GM12875 (cell line): Measurements from ENCODE around the gene TOR1A.

Source experiments
- H3K4me3 ChIP-seq: one replicate; pipeline ENCODE4 v1.5.1; 2011; ENCODE audit warnings: low read depth, low read length, control low read depth
- CTCF ChIP-seq: IDR thresholded peaks from 2 replicates; pipeline ENCODE4 v1.5.1; 2011; ENCODE audit warnings: low read depth, mild to moderate bottlenecking, control low read depth, inconsistent platforms, low read length, moderate library complexity, borderline replicate concordance; ENCODE audit not compliant: insufficient read depth

The TOR1A gene, protein sequence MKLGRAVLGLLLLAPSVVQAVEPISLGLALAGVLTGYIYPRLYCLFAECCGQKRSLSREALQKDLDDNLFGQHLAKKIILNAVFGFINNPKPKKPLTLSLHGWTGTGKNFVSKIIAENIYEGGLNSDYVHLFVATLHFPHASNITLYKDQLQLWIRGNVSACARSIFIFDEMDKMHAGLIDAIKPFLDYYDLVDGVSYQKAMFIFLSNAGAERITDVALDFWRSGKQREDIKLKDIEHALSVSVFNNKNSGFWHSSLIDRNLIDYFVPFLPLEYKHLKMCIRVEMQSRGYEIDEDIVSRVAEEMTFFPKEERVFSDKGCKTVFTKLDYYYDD

GRCh38 chr9:129823935-129824601 is at the start of gene TOR1A:
Gene TOR1A (minus strand): TSS chr9:129824136. CDS start chr9:129824085, 51 bp downstream.
- no peak for TF ChIP-seq CTCF
- H3K4me3 ChIP-seq, result peak within 1 kb of the TSS; percentile 91

DNA sequence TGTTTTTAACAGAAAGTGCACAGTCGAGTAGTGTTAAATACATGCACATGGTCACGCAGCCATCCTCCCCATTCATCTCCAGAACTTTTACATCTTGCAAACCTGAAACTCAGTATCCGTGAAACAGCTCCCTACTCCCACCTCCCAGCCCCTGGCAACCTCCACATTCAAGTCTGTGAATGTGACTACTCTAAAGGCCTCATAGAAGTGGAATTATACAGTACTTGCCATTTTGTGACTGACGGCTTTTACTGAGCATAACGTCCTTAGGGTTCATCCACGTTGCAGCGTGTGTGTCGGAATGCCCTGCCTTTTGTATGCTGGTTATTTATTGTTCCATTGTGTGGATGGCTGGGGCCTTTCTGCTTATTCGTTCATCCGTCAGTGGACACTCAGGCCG is 47.1 kb upstream of the TOR1A start:
- H3K4me3 ChIP-seq, result no peak overlapping the region
- no peak for TF ChIP-seq CTCF

DNA sequence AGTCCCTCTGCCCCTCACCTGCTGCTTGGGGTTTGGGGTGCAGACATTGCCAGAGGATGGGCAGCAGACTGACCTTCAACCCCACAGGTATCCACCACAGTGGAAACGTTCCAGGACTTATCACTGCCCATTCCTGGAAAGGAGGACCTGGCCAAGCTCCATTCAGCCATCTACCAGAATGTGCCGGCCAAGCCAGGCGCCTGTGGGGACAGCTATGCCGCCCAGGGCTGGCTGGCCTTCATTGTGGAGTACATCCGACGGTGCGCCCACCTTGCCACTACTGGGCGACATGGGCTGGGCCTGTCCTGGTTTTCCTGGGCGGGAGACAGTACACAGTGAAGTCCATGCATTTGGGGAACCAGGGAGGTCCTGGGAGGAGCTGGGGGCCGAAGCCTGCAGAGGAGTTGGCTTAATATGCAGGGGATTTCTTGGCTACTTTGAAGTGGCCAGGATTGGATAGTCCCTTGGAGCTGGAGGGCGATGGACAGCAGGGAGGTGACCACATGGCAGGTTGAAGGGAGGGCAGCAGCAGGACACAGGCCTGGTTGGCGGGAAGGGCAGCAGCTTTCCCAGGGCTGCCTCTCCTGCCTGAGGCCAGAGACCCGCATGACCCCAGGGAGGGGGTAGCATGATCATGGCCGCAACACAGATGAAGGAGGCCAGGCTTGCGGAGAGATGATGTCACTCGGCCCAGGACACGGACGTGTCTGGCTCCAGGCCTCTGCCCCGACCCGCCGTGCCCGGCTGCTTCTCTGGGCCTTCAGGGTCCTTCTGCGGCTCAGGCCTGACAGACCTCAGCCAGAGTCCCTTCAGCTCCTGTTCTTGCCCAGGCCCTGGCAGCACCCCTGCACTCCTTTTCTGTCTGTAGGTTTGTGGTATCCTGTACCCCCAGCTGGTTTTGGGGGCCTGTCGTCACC is 45.9 kb upstream of the TOR1A start:
- no peak for TF ChIP-seq CTCF
- no peak overlapping the region for H3K4me3 ChIP-seq

DNA sequence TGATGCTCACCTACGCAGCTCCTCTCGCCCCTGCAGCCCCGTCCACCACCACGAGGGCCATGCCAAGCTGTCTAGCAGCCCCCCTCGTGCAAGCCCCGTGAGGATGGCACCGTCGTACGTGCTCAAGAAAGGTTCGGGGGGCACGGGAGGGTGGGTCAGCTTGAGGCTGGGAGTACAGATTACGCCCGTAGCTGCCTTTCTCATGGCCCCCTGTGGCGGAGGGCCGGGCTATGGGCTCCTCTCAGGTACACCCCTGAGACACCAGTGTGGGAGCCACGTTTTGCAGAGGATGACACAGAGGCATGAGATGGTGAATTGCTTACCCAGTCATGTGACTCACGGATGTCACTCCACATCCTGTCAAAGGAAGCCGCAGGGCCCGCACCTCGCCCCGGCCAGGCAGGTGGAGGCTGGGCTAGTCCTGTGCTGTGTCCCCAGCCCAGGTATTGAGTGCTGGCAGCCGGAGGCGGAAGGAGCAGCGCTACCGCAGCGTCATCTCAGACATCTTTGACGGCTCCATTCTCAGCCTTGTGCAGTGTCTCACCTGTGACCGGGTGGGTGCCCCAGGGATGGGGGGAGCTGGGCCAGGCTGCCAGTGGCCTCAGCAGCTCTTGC is 45.0 kb upstream of the TOR1A start:
- TF ChIP-seq CTCF, result no peak
- H3K4me3 ChIP-seq, result no peak overlapping the region

DNA sequence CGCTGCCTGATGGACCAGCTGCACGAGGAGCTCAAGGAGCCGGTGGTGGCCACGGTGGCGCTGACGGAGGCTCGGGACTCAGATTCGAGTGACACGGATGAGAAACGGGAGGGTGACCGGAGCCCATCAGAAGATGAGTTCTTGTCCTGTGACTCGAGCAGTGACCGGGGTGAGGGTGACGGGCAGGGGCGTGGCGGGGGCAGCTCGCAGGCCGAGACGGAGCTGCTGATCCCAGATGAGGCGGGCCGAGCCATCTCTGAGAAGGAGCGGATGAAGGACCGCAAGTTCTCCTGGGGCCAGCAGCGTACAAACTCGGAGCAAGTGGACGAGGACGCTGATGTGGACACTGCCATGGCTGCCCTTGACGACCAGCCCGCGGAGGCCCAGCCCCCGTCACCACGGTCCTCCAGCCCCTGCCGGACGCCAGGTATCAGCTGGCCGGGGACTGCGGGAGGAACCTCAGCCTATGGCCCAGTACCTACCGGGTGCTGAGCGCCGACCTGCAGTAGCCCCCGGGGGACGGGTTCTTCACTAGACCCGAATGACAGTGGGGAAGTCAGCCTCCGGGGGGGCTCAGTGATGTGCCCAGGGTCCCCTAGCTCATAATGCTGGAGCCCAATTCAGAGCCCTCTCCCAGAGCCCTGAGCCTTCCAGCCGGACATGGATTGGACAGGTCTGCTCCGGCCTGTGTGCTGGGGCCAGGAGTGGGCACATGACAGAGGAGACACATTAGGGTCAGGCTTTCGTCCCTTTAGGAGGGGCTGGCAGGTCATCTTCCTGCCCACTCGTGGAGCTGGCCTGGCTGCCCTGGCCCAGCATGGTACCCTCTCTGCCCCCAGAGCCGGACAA is 44.3 kb upstream of the TOR1A start:
- no peak overlapping the region for H3K4me3 ChIP-seq
- no peak for TF ChIP-seq CTCF
